Activated CD4-positive, CD25-positive, alpha-beta regulatory T cell treated with anti-CD3 and anti-CD28 coated beads, Interleukin-2, amount 50 U/mL, for 16 hours (primary cell): ENCODE data around the gene XIRP2.

Source experiments
- DNase-seq: peaks from one replicate; pipeline ENCODE4 v3.0.0-alpha.2; 2020; ENCODE audit warnings: low read depth, low spot score

XIRP2 gene, protein sequence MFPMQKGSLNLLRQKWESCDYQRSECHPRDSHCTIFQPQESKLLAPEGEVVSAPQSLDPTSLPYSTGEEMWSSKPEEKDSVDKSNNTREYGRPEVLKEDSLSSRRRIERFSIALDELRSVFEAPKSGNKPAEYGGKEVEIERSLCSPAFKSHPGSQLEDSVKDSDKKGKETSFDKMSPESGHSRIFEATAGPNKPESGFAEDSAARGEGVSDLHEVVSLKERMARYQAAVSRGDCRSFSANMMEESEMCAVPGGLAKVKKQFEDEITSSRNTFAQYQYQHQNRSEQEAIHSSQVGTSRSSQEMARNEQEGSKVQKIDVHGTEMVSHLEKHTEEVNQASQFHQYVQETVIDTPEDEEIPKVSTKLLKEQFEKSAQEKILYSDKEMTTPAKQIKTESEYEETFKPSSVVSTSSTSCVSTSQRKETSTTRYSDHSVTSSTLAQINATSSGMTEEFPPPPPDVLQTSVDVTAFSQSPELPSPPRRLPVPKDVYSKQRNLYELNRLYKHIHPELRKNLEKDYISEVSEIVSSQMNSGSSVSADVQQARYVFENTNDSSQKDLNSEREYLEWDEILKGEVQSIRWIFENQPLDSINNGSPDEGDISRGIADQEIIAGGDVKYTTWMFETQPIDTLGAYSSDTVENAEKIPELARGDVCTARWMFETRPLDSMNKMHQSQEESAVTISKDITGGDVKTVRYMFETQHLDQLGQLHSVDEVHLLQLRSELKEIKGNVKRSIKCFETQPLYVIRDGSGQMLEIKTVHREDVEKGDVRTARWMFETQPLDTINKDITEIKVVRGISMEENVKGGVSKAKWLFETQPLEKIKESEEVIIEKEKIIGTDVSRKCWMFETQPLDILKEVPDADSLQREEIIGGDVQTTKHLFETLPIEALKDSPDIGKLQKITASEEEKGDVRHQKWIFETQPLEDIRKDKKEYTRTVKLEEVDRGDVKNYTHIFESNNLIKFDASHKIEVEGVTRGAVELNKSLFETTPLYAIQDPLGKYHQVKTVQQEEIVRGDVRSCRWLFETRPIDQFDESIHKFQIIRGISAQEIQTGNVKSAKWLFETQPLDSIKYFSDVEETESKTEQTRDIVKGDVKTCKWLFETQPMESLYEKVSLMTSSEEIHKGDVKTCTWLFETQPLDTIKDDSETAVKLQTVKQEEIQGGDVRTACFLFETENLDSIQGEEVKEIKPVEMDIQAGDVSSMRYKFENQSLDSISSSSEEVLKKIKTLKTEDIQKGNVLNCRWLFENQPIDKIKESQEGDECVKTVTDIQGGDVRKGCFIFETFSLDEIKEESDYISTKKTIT (N-terminal part only)

DNA sequence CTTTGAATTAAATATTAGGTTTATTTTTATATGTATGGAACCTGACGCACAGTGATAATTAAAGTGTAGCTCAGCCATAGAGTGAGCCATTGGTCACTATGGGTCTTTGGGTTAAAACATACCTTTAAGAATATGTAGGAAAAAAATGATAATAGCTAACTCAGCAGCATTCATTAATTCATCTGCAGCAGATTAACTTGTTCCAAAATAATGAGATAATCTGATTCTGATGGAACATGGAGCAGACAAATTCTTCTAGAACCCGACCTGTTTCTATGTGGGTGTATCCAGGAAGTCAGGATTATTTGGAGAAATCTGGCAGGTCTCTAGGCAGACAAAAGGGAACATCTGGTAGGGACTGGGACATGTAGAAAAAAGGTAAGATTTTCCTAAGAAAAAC, at the start of gene XIRP2:
TSS of gene XIRP2 (plus strand) at position 301 of the 400 bp plus-strand sequence. CDS start 15,003 bp downstream, outside the sequence.
- no peak for DNase-seq

DNA sequence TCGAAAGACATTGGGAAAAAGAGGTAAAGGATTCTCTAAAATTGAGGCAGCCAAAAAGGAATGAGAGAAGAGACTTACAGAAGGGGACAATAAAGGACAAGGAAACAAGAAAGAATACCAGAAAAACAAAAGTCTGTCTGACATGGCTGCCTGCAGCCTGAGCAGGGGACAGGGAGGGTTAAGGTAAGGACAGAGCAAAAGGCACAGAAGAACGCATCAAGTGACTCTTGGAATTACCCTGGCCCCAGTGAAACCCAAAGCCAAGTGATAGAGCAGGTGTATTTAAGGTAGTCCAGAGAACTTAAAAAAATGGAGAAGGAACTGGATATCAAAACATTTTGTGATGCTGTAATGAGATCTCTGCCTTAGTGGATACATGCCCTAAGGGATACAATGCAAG, 47.1 kb upstream of the XIRP2 start:
- DNase-seq: no peak

DNA sequence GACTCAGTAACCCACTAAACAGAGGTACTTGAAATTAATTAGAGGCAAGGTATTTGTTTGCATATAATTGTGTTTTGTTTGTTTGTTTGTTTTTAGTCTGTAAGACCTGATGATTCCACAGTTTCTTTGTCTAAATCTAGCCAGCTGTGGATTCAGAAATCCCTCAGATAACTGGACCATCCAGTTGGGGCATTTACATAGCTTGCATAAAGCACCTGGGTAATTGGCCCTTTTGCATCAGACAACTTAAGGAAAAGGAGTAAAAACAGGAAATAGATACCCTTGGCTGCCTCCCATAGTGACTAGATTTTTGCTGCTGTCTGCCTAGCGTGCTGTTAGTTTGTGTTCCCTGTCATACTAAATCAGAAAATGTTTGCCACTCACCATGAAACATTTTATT, 46.6 kb upstream of the XIRP2 start:
- DNase-seq: no peak

DNA sequence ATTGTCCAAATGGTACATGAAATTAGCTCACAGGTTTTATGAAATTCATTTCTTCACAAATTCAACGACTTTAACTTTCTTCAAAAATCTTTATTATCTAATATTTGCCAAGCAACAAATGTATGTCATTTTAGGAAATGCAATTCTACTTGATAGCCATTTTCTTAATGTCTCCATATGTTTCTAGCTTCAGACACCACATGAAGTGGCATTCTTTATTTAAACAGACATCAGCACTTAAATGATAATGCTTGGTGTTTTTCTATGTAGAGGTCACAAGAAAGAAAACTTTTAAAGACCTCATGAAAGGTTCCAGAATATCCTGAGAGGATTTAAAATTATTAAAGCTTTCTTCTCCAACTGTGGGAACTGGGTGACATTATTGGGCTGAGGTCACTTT, 44.2 kb upstream of the XIRP2 start:
- no peak for DNase-seq

DNA sequence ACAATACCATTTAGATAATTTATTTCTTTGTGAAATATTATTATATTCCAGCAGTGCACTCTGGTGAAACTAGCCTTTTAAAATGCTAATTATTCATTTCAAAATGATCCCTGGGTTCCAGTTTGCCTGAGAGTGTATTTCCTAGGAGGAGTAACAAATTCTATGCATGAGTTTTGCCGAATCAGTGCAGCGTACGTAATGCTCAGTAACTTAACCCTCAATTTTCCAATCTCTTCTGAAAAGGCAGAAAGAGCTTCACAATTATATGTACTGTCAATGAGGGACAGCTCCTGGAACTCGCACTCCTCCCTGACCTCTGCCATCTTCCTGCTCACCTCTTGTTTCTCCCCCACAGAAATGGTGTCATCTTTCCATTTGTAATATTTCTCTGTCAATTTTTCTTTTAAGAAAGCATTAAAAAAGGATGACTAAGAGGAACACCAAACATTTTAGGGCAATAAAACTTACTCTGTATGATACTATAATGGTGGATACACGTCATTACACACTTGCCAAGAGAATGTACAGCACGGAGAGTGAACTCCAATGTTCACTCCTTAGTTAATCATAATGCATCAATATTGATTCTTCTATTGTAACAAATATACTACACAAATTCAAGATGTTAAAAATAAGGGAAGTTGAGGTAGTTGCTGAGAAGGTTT, 25.7 kb upstream of the XIRP2 start:
- DNase-seq: no peak

DNA sequence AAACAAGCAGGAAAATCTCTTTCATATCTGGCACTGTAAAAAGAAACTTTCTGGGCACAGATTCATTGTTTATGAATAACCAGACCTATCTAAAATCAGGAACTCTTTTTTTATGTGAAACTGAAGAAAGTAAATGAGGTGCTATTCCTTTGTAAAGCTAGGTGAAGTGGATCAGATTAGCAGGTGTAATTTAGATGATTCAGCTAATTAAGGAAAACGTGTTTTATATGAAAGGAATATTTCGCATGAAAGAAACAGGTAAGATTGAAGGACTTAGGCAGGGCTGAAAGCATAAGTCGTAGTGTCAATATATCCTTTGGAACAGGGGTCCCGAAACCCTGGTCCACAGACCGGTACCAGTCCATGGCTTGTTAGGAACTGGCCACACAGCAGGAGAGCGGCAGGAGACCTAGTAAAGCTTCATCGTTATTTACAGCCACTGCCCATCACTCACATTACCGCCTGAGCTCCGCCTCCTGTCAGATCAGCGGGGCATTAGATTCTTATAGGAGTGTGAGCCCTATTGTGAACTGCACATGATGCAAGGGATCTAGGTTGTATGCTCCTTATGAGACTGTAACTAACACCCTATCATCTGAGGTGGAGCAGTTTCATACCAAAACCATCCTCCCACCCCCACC, 20.3 kb upstream of the XIRP2 start:
- no peak for DNase-seq

DNA sequence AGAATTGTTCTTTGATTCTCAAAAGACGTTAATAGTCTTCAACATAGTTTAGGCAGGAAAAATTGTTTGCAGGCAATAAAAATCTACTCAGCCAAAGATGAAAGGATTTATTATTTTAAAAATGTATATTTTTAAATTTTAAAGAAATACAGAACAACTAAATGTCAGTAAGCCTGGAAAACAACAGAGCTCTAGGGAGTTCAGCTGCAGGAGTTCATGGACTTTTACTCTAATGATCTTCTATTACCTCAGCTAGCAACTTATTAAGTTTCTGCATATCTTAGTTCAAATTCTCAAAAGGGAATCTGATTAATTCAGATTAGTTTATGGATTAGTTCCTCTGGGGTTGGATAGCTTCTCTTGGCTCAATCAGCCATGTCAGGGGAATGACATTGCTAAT, 17.9 kb upstream of the XIRP2 start:
- DNase-seq: no peak

DNA sequence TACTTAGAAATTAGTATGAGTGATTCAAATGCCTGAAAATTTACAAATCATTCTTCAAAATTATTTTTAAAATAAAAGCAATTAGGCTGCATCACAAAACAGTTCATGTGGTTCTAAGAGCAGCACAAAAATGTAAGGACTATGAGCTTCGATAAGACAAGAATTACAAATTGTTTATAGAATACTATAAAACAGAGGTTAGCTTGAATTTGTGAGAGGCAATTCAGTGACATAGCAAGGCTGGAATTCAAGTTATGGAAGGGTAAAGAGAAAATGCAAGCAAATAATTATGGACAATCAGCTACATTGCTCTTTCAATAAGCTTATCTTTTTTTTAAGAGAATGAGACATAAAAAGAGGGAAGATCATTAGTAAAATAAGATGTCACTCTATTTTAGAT, 7.1 kb upstream of the XIRP2 start:
- DNase-seq: no peak

DNA sequence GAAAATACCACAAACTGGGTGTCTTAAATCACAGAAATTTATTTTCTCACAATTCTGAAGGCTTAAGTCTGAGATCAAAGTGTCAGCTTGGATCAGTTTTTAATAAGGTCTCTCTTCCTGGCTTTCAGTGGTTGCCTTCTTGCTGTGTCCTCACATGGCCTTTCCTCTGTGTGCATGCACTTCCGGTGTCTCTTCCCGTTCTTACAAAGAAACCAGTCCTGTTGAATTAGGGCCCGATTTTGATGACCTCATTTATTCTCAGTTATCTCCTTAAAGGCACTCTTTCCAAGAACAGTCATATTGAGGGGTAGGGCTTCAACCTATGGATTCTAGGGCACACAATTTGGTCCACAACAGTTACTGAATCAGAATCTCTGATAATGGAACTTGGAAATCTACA, 5.4 kb upstream of the XIRP2 start:
- DNase-seq: no peak

DNA sequence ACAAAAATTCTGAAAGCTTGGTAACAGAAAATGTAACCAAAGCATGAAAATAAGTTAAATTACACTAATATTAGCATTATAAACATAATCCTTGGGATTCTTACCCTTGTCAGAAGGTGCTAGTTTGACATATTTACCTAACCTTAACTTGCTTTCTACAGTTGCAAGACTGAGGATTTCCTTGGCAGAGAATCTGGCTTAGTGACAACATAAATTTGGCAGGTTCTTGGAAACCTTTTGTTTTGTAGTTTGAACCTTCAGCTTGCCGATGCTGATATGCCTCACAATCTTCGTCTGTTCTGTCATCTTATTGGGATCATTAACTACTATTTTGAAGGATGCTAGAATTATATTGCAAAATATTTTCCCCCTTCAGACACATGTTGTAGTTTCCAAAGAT, 3.4 kb downstream of the XIRP2 start:
- DNase-seq: no peak

DNA sequence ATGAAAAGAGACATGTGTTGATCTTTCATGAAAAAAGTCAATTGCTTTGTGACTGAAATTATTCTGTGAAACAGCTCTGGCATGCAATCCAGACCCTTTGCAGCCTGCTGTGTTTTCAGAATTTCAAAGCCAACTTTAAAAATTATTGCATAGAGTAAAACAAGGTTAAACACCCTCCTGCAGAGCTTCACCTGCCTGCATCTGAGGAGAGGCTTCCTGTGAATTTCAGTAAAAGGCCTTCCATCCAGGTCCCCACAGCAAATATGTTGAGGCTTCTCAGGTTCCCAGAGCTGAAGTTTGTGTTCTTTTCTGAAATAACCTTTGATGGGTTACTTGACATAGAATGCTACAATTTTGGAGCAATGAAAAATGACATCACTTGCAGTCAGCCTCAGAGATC, 4.1 kb downstream of the XIRP2 start:
- no peak for DNase-seq

DNA sequence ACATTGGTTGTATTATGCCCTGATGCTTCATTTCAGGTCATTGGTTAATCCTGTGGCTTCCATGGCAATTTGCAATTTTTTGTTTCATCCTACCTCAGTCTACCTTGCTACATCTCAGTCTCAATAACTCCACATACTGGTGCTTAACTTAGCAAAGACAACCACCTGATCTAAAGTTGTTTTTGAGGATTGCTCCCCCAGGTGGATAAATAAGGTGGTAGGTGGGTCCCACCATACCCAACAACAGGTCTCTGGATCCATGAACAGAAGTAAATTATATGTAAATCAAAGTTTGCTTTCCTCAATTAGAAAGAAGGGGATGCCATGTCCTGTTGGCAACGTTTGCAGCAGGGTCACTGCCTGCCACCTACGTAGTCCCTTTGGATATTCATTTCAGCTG, 7.0 kb downstream of the XIRP2 start:
- no peak for DNase-seq

DNA sequence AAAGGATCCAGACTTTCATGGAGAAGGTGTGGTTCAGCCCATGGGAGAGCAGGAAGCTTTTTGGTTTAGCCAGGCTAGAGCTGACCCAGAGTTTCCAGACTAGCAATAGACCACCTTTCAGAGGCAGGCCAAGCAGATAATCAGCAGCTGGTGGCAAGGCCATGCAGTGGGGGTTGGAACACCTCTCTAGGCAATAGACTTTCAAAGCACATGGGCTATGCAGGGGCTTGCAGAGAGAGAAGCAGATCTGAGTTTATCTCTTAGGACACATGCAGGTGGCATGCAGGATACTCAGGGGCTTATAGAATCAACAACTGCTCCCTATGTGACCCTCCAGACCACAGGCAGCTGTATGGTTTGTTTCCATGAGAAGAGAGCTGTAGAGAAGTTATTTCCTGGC, 9.4 kb downstream of the XIRP2 start:
- DNase-seq: no peak

DNA sequence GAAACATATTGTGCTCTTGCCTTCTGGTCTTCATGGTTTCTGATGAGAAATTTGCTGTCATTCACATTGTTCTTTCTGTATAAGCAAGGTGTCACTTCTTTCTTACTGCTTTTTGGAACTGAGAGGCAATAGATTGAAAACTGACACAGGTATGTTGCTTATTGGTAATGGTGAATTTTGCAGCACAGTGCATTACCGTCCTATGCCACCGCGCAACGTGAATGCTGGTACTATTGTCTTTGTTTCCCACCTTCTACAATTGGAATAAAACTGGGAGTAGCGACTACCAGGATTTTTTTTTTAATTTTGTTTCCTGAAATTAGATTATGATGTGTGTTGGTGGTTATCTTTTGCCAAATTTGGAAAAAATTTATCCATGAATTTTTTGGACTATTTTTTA, 11.4 kb downstream of the XIRP2 start:
- no peak for DNase-seq

DNA sequence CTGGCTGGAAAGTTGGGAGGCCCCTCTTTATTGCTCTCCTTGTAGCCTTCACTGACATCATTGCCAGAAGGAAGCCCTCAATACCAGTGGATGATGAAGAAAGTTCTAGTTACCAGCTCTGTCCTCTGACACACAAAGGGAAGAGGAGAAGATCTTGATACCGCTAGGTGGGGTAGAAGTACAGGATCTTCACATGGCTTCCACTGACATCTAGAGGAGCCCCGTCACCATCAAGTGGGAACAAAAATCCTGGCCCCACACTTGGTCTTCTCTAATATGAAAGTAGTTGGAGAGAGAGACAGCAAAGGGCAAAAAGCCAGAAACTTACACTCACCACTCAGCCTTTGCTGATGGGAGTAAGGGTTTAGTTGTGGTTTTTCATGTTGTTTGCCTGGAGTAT, 12.4 kb downstream of the XIRP2 start:
- no peak for DNase-seq

DNA sequence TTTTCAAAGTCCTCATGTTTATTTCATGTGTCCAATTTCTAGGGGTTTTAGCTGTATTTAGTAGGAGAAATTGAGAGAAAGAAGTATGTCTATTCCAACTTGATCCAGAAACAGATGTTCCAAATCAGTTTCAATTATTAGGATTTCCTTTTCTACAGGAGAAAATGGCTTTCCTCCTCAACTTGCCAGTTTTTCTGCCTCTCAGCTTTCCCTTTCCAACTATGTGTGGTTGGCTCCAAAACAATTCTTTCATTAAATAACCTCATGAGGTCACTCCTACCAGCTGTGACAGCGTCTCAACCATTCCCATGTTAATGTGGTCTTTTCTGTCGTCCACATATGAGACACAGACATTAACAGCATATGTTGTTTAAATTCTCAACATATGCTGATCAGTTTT, 13.1 kb downstream of the XIRP2 start:
- DNase-seq: no peak

DNA sequence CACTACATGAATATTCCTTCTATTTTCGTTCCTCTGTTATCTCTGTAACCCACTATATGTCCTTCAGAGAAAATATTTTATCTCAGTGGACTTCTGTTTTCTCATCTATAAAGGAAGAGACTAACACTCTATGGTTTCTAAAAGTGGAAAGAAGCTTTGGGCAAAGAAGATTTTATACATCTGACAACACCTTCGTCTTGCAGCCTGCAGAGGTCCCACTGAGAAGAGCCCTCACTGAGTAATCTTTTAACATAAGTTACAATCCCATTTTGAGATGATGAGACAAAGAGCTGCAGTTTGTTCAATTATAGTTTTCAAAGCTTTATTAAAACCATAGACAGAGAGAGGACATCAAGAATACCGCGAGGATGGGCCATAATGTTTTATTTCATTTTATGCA, 28.7 kb downstream of the XIRP2 start:
- no peak for DNase-seq

DNA sequence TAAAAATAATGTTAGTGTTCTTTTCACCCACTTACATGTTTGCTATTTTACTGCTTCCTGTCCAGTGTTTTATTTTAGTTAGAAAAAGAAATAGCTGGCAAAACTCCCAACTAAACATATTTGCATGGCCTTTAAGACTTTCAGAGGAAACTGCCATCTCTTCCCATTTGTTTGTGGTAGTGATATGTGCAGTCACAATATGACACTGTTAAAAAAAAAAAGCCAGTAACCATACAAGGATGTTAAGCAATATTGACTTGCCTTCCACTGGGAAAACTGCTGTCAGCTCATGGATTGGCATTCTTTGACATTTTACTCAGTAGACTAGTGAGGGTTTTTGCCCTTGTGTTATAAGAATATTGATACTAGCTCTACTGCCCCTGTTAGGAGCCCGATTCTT, 29.1 kb downstream of the XIRP2 start:
- no peak for DNase-seq

DNA sequence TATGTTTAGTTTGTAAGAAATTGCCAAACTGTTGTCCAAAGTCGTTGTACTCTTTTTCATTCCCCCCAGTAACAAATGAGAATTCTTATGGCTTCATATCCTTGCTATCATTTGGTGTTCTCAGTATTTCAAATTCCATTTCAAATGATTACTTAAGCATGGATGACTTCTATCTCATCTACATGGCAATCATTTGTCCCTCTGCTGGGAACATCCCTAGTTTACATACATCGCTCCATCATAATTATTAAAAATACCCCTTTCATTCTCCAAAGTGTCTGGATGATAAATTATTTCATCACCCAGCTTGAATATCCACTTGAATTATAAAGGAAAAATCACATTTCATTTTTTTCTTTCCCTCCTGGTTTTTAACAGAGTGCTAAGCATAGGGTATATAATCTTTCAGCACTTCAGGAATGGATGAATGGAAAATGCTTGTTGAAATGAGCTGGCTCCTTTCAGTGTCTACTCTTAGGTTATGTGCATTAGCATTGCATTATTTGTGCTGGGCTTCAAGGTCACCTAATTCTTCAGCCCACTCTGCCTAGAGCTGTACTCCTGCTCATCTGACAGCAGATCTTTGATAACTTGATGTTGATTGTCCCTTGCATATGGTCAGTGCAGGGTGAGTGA, 33.1 kb downstream of the XIRP2 start:
- DNase-seq: no peak

DNA sequence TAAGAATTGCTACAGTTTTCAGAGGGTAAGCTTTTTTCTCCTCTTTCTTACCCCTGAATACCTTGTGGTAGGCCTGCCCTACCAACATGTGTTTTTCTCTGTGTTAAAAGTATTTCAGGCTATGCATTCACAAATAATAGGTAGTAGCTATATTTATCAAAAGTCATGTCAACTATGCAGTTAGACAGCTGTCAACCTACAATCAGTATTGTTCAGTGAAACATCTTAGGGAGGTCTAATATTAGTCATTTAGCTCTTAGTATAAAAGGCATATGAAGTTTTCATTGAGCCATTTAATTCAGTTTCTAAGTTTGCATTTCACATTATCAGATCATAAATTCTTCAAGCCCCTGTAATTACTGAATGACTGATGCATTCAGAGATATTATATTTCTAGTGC, 36.7 kb downstream of the XIRP2 start:
- DNase-seq: no peak

DNA sequence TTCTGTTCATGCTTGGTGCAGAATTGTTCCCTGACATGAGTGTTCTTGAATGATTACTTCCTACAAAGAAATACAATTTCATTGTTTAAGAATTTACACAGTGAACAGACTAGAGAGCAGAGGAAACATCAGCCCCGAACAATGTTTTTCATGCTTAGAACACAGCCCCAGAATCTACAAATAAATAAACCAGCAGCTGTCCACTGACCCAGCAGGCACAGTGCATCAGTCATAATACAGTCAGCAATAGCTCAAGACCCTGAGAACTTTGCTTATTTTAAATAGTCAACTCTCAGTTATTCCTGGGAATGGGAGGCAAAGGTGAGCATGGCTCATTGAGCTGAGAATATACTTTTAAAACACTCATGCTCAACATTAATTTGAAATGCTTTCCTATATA, 38.4 kb downstream of the XIRP2 start:
- no peak for DNase-seq
